Muscle layer of colon (tissue), 2 donors: ENCODE data around the gene TFCP2L1.

Experiments
- H3K27ac ChIP-seq: one replicate; pipeline ENCODE4 v1.7.0; 2013; ENCODE audit warnings: low read depth, mild to moderate bottlenecking, low read length, moderate library complexity
- H3K27me3 ChIP-seq, 2 donors: one replicate each; pipeline ENCODE4 v1.7.0; 2013; ENCODE audit warnings: low read length in 2 of 2, mild to moderate bottlenecking in 2 of 2; ENCODE audit not compliant: insufficient read depth in 2 of 2, control insufficient read depth in 1 of 2
- H3K36me3 ChIP-seq: one replicate; pipeline ENCODE4 v1.7.0; 2013; ENCODE audit warnings: mild to moderate bottlenecking, low read length; ENCODE audit not compliant: insufficient read depth
- H3K4me1 ChIP-seq: one replicate; pipeline ENCODE4 v1.7.0; 2013; ENCODE audit warnings: mild to moderate bottlenecking, low read length; ENCODE audit not compliant: insufficient read depth
- H3K4me3 ChIP-seq, 2 donors: one replicate each; pipeline ENCODE4 v1.7.0; 2013; ENCODE audit warnings: low read length in 2 of 2, low read depth in 1 of 2, mild to moderate bottlenecking in 1 of 2, moderate library complexity in 1 of 2
- H3K9ac ChIP-seq: one replicate; pipeline ENCODE4 v1.7.0; 2013; ENCODE audit warnings: low read length
- H3K9me3 ChIP-seq: one replicate; pipeline ENCODE4 v1.7.0; 2013; ENCODE audit warnings: mild to moderate bottlenecking, low read length
- donor health status: abdominal sarcoma.
- donor health status: Adenocarcinoma of cecum.

TFCP2L1 gene

DNA sequence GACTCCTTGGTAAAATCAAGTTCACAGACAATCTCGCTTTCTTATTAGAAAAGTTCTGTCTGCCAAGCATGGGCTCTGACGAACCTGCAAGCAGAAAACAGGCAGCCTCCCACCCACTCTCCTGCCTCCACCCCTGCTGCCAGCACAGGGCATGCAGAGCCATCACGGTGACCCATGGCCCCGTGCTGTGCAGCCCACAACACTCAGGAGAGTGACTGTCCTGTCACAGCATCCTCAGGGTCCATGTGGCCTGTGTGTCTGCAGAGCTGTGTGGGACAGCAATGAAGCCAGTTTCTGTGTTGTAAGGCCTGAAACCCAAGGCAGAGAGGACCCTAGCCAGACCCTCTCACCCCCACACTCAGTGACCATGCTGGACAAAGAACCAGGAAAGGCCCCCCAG is 46.2 kb downstream of the TFCP2L1 start:
- H3K27ac ChIP-seq = no peak overlapping the region
- no peaks in the 10 kb centered on the region for H3K4me1 ChIP-seq
- no peaks in the 10 kb centered on the region for H3K27me3 ChIP-seq
- H3K36me3 ChIP-seq = no peaks in the 10 kb centered on the region
- no peak overlapping the region for H3K9ac ChIP-seq
- no peak overlapping the region for H3K4me3 ChIP-seq
- H3K9me3 ChIP-seq = no peaks in the 10 kb centered on the region

DNA sequence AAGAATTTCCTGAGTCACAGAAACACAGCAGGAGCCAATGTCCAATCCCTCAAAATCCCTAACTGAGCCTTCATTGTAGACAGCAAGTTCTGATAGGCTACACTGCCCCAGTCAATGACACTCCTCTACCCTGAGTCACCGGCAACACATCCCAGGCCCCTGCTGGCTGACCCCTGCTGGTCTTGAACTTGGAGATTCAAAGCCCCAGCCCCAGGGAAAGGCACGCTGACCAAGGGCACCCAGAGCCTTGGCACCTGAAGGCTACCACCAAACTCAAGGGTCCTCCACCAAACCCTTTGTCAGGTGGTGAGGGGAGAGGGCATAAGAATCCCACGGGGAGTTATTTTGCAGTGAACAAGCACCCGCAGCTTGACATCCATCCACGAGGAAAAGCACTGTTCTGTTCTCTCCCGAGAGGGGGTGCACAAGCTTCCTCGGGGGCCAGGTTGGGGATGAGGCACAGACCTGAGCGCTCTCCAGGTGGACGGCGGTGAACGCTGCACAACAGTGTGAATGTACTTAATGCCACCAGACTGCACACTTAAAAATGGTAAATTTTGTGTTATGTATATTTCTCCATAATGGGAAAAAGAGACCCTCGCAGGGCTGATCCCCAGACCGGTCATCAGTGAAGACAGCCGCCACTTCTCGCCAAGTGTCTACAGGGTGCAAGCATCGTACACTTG is 46.9 kb downstream of the TFCP2L1 start:
- no peak overlapping the region for H3K27ac ChIP-seq

GRCh38 chr2:121237336-121237979 is 47.5 kb downstream of the TFCP2L1 start:
- no peaks in the 10 kb centered on the region for H3K9me3 ChIP-seq
- no peak overlapping the region for H3K27ac ChIP-seq
- H3K36me3 ChIP-seq = no peaks in the 10 kb centered on the region
- H3K4me1 ChIP-seq = no peaks in the 10 kb centered on the region
- no peak overlapping the region for H3K4me3 ChIP-seq
- no peak overlapping the region for H3K9ac ChIP-seq
- no peaks in the 10 kb centered on the region for H3K27me3 ChIP-seq

More for the DNA sequence above, 46.9 kb downstream of the TFCP2L1 start:
- no peaks in the 10 kb centered on the region for H3K36me3 ChIP-seq
- no peaks in the 10 kb centered on the region for H3K27me3 ChIP-seq
- H3K4me1 ChIP-seq = no peaks in the 10 kb centered on the region
- no peaks in the 10 kb centered on the region for H3K9me3 ChIP-seq
- H3K9ac ChIP-seq = no peak overlapping the region
- no peak overlapping the region for H3K4me3 ChIP-seq

GRCh38 chr2:121236650-121237180 is 48.3 kb downstream of the TFCP2L1 start:
- Histone ChIP-seq H3K36me3 (no peaks in the 10 kb centered on the region), H3K4me3 (no peak overlapping the region), H3K27me3 (no peaks in the 10 kb centered on the region)

DNA sequence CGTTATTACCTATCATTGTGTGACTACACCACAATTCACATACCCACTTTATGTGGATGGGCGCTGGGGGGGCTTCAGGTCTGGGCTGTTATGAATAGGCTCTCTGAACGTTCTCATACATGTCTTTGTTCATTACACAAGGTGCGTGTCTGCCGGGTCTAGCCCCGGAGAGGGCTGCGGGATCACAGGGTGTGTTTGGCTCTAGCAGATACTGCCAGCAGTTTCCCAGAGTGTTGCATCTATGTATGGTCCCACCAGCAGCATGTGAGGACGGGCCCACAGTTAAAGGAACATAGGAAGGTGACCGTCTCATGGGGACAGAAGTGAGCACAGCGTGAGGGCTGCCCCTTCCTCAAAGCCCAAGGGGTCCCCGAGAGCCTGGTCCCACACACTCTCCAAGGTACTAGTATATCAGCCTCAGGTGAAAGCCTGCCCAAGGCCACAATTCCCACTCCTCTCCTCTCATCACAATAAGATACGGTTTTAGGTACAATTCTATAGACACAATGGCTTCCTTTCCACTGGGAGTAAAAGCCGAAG is 48.8 kb downstream of the TFCP2L1 start:
- Histone ChIP-seq H3K9ac (no peak overlapping the region), H3K4me1 (no peaks in the 10 kb centered on the region), H3K9me3 (no peaks in the 10 kb centered on the region), H3K27me3 (no peaks in the 10 kb centered on the region), H3K27ac (no peak overlapping the region), H3K36me3 (no peaks in the 10 kb centered on the region), H3K4me3 (no peak overlapping the region)

More at GRCh38 chr2:121236650-121237180, 48.3 kb downstream of the TFCP2L1 start:
- H3K4me1 ChIP-seq = no peaks in the 10 kb centered on the region
- H3K27ac ChIP-seq = no peak overlapping the region
- no peak overlapping the region for H3K9ac ChIP-seq
- H3K9me3 ChIP-seq = no peaks in the 10 kb centered on the region

- no peak overlapping the region for H3K27ac ChIP-seq
- no peak overlapping the region for H3K4me3 ChIP-seq
- no peaks in the 10 kb centered on the region for H3K4me1 ChIP-seq
- no peaks in the 10 kb centered on the region for H3K36me3 ChIP-seq
- H3K27me3 ChIP-seq = no peaks in the 10 kb centered on the region
- H3K9me3 ChIP-seq = no peaks in the 10 kb centered on the region
- H3K9ac ChIP-seq = no peak overlapping the region
Measured at GRCh38 chr2:121235542-121235941, 49.5 kb downstream of the TFCP2L1 start.

DNA sequence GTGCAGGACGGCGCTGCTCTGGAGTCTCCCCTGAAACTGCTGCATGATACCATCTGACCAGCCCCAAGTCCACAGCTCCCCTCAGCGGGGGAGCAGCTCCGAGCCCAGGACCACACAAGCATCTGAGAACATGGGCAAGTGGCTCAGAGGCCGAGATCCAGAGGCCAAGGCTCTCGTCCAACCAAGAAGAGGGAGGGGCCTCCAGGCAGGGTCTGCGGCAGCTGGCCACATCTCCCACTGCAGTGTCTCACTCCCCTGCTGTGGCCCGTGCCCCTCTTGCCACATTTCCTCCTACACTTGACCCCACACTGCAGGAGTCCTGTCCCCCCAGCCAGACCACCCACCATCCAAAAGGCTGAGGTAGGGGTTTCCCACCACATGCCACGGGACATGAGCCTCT is 50.2 kb downstream of the TFCP2L1 start:
- Histone ChIP-seq H3K27ac (no peak overlapping the region), H3K4me1 (no peaks in the 10 kb centered on the region), H3K9ac (no peak overlapping the region), H3K9me3 (no peaks in the 10 kb centered on the region), H3K27me3 (no peaks in the 10 kb centered on the region), H3K36me3 (no peaks in the 10 kb centered on the region), H3K4me3 (no peak overlapping the region)

DNA sequence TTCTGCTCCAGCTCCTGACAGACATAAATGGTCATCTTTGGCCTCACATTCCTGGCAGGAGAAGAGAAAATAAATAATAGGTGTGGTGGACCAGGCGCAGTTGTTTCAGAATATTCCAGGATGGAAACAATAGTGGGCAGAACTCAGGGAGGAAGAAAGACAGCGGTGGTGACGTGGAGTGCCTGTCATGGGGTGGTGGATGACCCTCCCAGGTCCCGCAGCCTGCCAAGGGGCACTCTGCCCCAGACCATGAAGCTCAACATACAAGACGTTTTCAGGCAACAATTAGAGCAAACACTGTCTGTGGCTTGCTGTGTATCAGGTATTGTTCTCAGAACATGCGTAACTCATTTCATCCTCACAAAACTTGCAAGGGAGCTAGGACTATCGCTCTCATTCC is 50.9 kb downstream of the TFCP2L1 start:
- Histone ChIP-seq H3K9ac (no peak overlapping the region), H3K27ac (no peak overlapping the region), H3K36me3 (no peaks in the 10 kb centered on the region), H3K9me3 (no peaks in the 10 kb centered on the region), H3K4me3 (no peak overlapping the region), H3K4me1 (no peaks in the 10 kb centered on the region), H3K27me3 (no peaks in the 10 kb centered on the region)

- Histone ChIP-seq H3K4me1 (no peaks in the 10 kb centered on the region), H3K9ac (no peak overlapping the region), H3K9me3 (no peaks in the 10 kb centered on the region), H3K4me3 (no peak overlapping the region), H3K36me3 (no peaks in the 10 kb centered on the region), H3K27ac (no peak overlapping the region), H3K27me3 (no peaks in the 10 kb centered on the region)
Measured at GRCh38 chr2:121233486-121234110, 51.4 kb downstream of the TFCP2L1 start.

GRCh38 chr2:121232626-121233265 is 52.3 kb downstream of the TFCP2L1 start:
- no peaks in the 10 kb centered on the region for H3K27me3 ChIP-seq
- no peak overlapping the region for H3K27ac ChIP-seq
- H3K4me3 ChIP-seq = no peak overlapping the region
- H3K9me3 ChIP-seq = no peaks in the 10 kb centered on the region
- H3K4me1 ChIP-seq = no peaks in the 10 kb centered on the region
- no peaks in the 10 kb centered on the region for H3K36me3 ChIP-seq
- H3K9ac ChIP-seq = no peak overlapping the region

- H3K4me3 ChIP-seq = no peak overlapping the region
- H3K36me3 ChIP-seq = no peaks in the 10 kb centered on the region
- H3K27ac ChIP-seq = no peak overlapping the region
- H3K9ac ChIP-seq = no peak overlapping the region
- no peaks in the 10 kb centered on the region for H3K9me3 ChIP-seq
- H3K4me1 ChIP-seq = no peaks in the 10 kb centered on the region
- H3K27me3 ChIP-seq = no peaks in the 10 kb centered on the region
Measured at GRCh38 chr2:121231385-121232000, 53.5 kb downstream of the TFCP2L1 start.
